ENCODE data around the gene USP40.

Gene USP40

DNA sequence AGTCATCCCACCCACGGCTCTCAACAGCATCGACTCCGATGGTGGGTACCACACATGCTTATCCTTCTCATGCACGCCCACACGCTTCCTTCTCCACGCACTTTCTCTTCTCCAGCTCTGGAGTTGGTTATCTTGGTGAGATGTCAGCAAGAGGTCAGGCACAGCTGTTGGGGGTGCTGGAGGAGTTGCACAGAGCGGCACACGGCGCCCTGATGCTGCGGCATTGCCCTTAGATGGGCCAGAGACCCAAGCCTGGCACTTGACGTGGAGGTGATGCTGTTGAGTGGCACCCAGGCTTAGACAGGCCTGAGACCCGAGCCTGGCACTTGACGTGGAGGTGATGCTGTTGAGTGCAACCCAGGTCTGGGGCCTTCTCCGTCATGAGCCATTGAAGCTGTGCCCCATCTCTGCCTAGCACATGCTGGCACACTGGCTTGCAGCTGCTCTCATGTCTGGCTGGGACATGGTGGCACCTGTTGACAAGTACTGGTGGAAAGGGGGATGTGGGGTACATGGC, 129.1 kb downstream of the USP40 start:
- no peaks in the 10 kb centered on the region for H3K9me3 ChIP-seq (replicated peaks; ENCODE audit: low read length)
- H3K27me3 ChIP-seq (ENCODE audit: control insufficient read depth, insufficient read depth, low read length) = no peaks in the 10 kb centered on the region
- peaks cover 16% of the 10 kb centered on the region for H3K36me3 ChIP-seq (ENCODE audit: insufficient read depth, low read length)
- H3K9ac ChIP-seq (ENCODE audit: low read depth, low read length) = no peak overlapping the region
- H3K4me1 ChIP-seq (ENCODE audit: control insufficient read depth, insufficient read depth, low read length) = no peaks in the 10 kb centered on the region
- H3K4me3 ChIP-seq (ENCODE audit: low read length) = no peak overlapping the region
- H3K4me2 ChIP-seq (ENCODE audit: low read length) = no peak overlapping the region

DNA sequence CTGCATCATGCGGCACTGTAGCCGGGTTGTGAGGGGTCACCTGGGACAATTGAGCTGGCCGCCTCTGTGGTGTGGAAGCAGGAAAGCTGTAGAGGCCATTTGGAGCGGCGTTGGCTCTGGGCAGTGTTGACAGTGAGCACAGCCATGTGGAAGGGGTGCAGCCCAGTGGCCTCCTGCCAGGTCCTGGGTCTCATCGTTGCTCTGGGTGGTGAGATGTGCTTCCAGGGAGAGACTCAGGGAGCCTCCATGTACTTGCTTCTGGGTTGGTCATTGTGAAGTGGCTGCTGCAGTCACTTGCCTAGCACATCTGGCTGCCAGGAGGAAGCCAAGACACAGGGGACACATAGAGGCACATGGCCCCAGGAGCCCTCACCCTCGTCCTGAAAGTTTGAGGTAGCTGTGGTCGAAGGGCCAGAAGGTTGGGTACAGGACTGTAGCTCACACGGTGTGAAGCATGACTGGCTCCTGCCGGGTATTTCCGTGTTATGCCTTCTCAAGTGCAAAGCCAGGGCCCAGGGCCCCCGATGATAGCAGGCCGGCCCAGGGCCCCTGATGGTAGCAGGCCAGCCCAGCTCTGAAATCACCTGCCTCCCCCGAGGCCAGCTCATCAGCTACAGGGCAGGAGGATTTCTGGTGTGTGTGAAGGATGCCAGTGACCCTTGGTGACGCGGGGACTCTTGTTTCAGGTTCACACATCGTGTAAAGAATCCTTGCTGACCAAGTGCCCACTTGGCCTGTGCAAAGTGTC, 129.7 kb downstream of the USP40 start:
- H3K9ac ChIP-seq (ENCODE audit: low read depth, low read length) = no peak overlapping the region

DNA sequence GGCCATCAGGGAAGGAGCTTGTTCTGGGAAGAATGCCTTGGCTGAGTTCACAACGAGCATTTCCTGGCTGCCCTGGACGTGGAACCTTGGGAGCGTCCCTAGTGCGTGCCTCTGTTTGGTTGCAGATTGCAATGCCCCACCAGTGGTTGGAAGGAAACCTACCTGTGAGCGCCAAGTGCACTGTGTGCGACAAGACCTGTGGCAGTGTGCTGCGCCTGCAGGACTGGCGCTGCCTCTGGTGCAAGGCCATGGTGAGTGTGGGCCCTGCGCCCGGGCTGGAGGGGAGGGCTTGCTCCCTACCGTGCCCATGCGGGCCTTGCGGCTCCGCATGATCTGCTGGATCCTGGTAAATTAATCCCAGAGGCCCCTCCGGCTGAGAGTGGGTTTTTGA, 130.4 kb downstream of the USP40 start:
- Histone ChIP-seq H3K27me3 (ENCODE audit: control insufficient read depth, insufficient read depth, low read length) (no peaks in the 10 kb centered on the region), H3K4me2 (ENCODE audit: low read length) (no peak overlapping the region), H3K36me3 (ENCODE audit: insufficient read depth, low read length) (peaks cover 16% of the 10 kb centered on the region), H3K4me3 (ENCODE audit: low read length) (no peak overlapping the region), H3K9me3 (replicated peaks; ENCODE audit: low read length) (no peaks in the 10 kb centered on the region), H3K9ac (ENCODE audit: low read depth, low read length) (no peak overlapping the region), H3K4me1 (ENCODE audit: control insufficient read depth, insufficient read depth, low read length) (no peaks in the 10 kb centered on the region)

More for the DNA sequence above, 129.7 kb downstream of the USP40 start:
- no peak overlapping the region for H3K4me2 ChIP-seq (ENCODE audit: low read length)
- H3K36me3 ChIP-seq (ENCODE audit: insufficient read depth, low read length) = peaks cover 16% of the 10 kb centered on the region
- no peaks in the 10 kb centered on the region for H3K4me1 ChIP-seq (ENCODE audit: control insufficient read depth, insufficient read depth, low read length)
- no peaks in the 10 kb centered on the region for H3K27me3 ChIP-seq (ENCODE audit: control insufficient read depth, insufficient read depth, low read length)
- no peak overlapping the region for H3K4me3 ChIP-seq (ENCODE audit: low read length)
- H3K9me3 ChIP-seq (replicated peaks; ENCODE audit: low read length) = no peaks in the 10 kb centered on the region

DNA sequence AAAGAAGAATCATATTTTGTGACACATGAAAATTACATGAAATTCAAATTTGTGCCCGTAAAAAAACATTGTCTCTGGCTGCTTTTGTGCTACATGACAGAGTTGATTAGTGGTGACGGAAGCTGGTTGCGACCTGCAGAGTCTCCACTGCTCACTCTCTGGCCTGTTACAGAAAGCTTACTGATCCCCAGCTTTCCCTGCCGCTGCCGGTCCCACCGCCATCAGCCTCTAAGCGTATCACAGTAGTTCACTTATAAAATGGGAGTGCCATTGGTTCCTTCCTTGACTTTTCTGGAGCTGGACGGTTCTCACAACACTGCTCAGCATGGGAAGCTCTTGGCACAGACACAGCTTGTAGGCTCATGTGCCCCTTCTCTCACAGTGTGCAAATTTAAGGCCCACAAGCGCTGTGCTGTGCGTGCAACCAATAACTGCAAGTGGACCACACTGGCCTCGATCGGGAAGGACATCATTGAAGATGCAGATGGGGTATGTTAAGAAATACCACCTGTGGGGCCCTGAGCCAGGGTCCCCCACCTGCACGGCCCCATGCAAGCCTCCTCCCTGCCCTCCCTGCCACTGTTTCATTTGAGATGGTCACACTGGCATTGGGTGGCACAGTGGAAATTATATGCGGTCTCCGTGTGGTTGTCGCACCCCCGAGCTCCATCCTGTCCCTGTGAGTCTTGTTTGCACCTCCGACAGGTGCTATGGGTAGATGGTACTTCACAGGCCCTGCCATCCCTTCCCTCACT, 131.0 kb downstream of the USP40 start:
- no peaks in the 10 kb centered on the region for H3K9me3 ChIP-seq (replicated peaks; ENCODE audit: low read length)
- H3K27me3 ChIP-seq (ENCODE audit: control insufficient read depth, insufficient read depth, low read length) = no peaks in the 10 kb centered on the region
- no peak overlapping the region for H3K4me3 ChIP-seq (ENCODE audit: low read length)
- H3K9ac ChIP-seq (ENCODE audit: low read depth, low read length) = no peak overlapping the region
- no peak overlapping the region for H3K4me2 ChIP-seq (ENCODE audit: low read length)
- peaks cover 16% of the 10 kb centered on the region for H3K36me3 ChIP-seq (ENCODE audit: insufficient read depth, low read length)
- H3K4me1 ChIP-seq (ENCODE audit: control insufficient read depth, insufficient read depth, low read length) = no peaks in the 10 kb centered on the region

DNA sequence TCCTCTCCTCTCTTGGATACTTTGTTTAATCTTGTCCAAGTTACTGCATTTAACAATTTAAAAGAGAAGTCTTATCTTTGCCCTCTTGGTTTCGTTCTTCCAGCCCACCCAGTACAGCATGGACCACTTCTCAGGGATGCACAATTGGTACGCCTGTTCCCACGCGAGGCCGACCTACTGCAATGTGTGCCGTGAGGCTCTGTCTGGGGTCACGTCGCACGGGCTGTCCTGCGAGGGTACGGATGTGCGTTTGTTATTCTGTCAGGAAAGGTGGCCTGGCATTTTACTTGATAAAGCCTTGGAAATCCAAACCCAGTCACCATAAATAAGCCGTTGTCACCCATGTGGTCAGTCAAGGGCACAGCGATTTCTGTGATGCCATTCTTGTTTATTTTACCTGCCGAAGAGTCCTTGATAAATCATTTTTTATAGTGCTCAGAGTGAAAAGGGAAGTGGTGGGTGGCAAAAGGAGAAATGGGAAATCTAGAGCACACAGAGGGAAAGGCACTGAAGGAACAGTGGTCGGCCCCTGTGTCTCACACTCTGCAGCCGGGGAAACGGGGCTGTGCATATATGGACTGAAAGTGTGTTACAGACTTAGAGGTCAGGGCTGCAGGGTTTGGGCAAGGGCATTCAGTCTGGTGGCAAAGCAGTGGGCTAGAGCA, 131.8 kb downstream of the USP40 start:
- Histone ChIP-seq H3K9ac (ENCODE audit: low read depth, low read length) (no peak overlapping the region), H3K4me1 (ENCODE audit: control insufficient read depth, insufficient read depth, low read length) (peaks cover 6% of the 10 kb centered on the region), H3K4me3 (ENCODE audit: low read length) (no peak overlapping the region), H3K9me3 (replicated peaks; ENCODE audit: low read length) (no peaks in the 10 kb centered on the region), H3K27me3 (ENCODE audit: control insufficient read depth, insufficient read depth, low read length) (no peaks in the 10 kb centered on the region), H3K36me3 (ENCODE audit: insufficient read depth, low read length) (peaks cover 16% of the 10 kb centered on the region), H3K4me2 (ENCODE audit: low read length) (no peak overlapping the region)

DNA sequence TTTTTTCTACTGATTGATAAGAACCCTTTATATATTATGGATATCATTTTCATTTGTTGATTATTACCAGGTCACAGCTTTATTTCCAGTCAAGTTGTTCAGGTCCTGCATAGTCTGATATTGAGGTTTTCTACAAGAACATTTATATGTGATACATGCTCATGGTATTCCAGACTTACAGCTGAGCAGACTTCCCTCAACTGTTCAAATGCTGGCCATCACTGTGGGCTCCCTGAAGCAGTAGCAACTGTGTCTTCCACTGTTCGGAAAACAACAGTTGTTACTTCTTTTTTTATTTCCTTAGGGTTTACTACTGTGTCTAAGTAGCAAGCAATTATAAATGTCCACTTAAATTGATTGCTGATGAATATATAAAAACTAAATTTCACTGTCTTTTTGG, 132.8 kb downstream of the USP40 start:
- H3K36me3 ChIP-seq (ENCODE audit: insufficient read depth, low read length) = peaks cover 16% of the 10 kb centered on the region
- H3K4me2 ChIP-seq (ENCODE audit: low read length) = no peak overlapping the region
- H3K4me3 ChIP-seq (ENCODE audit: low read length) = no peak overlapping the region
- no peaks in the 10 kb centered on the region for H3K27me3 ChIP-seq (ENCODE audit: control insufficient read depth, insufficient read depth, low read length)
- no peaks in the 10 kb centered on the region for H3K9me3 ChIP-seq (replicated peaks; ENCODE audit: low read length)
- H3K9ac ChIP-seq (ENCODE audit: low read depth, low read length) = no peak overlapping the region
- peaks cover 12% of the 10 kb centered on the region for H3K4me1 ChIP-seq (ENCODE audit: control insufficient read depth, insufficient read depth, low read length)

DNA sequence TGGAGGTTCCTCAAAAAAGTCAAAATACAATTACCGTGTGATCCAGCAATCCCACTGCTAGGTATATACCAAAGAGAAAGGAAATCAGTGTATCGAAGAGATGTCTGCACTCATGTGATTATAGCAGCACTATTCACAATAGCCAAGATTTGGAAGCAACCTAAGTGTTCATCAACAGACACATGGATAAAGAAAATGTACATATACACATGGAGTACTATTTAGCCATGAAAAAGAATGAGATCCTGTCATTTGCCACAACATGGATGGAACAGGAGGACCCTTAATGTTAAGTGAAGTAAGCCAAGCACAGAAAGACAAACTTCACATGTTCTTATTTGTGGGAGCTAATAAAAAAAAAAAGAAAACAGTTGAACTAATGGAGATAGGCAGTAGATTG, 133.6 kb downstream of the USP40 start:
- no peaks in the 10 kb centered on the region for H3K27me3 ChIP-seq (ENCODE audit: control insufficient read depth, insufficient read depth, low read length)
- H3K4me2 ChIP-seq (ENCODE audit: low read length) = no peak overlapping the region
- H3K9ac ChIP-seq (ENCODE audit: low read depth, low read length) = no peak overlapping the region
- H3K4me1 ChIP-seq (ENCODE audit: control insufficient read depth, insufficient read depth, low read length) = peaks cover 12% of the 10 kb centered on the region
- no peak overlapping the region for H3K4me3 ChIP-seq (ENCODE audit: low read length)
- peaks cover 13% of the 10 kb centered on the region for H3K36me3 ChIP-seq (ENCODE audit: insufficient read depth, low read length)
- no peaks in the 10 kb centered on the region for H3K9me3 ChIP-seq (replicated peaks; ENCODE audit: low read length)

DNA sequence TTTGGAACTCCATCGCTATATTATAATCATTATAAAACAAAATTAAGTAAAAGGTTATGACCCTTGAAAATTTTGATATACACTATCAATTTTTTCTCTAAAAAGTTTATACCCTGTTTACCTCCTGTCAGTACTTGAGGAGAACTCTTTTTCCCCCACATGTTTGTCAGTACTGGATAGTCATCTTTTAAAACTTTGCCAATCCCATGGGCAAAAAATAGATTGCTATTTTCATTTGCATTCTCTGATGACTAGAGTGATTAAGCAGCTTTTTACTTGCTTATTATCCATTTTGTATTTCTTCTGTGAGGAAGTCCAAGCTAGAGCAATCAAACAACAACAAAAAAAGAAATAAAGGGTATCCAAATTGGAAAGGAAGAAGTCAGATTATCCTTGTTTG, 135.9 kb downstream of the USP40 start:
- H3K4me2 ChIP-seq (ENCODE audit: low read length) = no peak overlapping the region
- no peak overlapping the region for H3K4me3 ChIP-seq (ENCODE audit: low read length)
- no peak overlapping the region for H3K9ac ChIP-seq (ENCODE audit: low read depth, low read length)
- no peaks in the 10 kb centered on the region for H3K36me3 ChIP-seq (ENCODE audit: insufficient read depth, low read length)
- peaks cover 10% of the 10 kb centered on the region for H3K9me3 ChIP-seq (replicated peaks; ENCODE audit: low read length)
- peaks cover 20% of the 10 kb centered on the region for H3K4me1 ChIP-seq (ENCODE audit: control insufficient read depth, insufficient read depth, low read length)
- no peaks in the 10 kb centered on the region for H3K27me3 ChIP-seq (ENCODE audit: control insufficient read depth, insufficient read depth, low read length)

DNA sequence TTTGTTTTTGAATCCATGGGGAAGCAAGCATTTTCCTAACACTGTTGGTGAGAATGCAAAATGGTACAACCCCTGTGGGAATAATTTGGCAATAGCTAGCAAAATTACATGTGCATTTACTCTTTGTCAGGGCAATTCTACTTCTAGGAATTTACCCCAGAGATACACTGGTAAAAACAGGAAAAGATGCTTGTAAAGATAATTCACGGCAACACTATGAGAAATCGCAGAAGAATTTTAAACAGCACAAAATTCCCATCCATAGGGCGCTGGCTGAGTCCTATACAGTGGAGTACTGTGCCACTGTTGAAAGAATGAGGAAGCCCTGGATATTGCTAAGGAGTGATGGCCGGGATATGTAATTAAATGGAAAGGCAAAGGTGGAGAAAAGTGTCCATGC, 136.5 kb downstream of the USP40 start:
- H3K36me3 ChIP-seq (ENCODE audit: insufficient read depth, low read length) = no peaks in the 10 kb centered on the region
- H3K9ac ChIP-seq (ENCODE audit: low read depth, low read length) = no peak overlapping the region
- H3K4me2 ChIP-seq (ENCODE audit: low read length) = no peak overlapping the region
- no peak overlapping the region for H3K4me3 ChIP-seq (ENCODE audit: low read length)
- H3K4me1 ChIP-seq (ENCODE audit: control insufficient read depth, insufficient read depth, low read length) = peaks cover 20% of the 10 kb centered on the region
- peaks cover 10% of the 10 kb centered on the region for H3K9me3 ChIP-seq (replicated peaks; ENCODE audit: low read length)
- no peaks in the 10 kb centered on the region for H3K27me3 ChIP-seq (ENCODE audit: control insufficient read depth, insufficient read depth, low read length)

DNA sequence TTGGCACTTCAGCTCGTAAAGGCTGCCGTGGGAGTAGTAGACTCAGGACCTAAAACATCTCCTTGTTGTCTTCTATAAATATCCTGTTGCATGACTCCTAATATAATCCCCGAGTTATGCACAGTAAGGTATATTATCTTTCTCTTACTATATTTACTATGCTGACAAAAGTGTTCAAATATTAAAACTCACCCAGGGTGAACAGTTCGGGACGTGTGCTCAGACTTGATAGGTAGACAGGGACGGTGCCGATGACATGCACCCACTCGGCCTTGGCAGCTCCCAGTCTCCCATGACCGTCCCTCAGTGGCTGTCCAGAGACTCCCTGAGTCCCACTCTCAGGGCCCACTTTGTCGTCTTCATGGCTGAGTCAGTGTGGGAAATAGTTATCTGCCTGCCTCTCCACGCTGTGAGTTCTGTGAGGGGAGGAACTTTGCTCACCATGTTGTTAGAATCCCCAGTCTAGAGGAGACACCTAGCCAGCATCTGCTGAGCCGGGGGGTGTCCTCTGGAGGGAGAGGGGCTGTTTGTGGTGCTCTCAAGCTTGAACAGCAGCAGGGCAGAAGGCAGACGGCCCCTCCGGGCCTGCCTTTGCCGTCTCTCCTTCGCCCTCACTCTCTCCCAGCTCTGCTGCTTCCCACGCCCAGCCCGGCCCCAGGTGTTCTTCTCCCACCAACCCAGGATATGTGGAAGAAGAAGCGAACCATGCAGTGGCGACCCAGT, 137.2 kb downstream of the USP40 start:
- Histone ChIP-seq H3K4me1 (ENCODE audit: control insufficient read depth, insufficient read depth, low read length) (peaks cover 26% of the 10 kb centered on the region), H3K4me2 (ENCODE audit: low read length) (no peak overlapping the region), H3K36me3 (ENCODE audit: insufficient read depth, low read length) (no peaks in the 10 kb centered on the region), H3K4me3 (ENCODE audit: low read length) (no peak overlapping the region), H3K27me3 (ENCODE audit: control insufficient read depth, insufficient read depth, low read length) (no peaks in the 10 kb centered on the region), H3K9ac (ENCODE audit: low read depth, low read length) (no peak overlapping the region), H3K9me3 (replicated peaks; ENCODE audit: low read length) (peaks cover 10% of the 10 kb centered on the region)

DNA sequence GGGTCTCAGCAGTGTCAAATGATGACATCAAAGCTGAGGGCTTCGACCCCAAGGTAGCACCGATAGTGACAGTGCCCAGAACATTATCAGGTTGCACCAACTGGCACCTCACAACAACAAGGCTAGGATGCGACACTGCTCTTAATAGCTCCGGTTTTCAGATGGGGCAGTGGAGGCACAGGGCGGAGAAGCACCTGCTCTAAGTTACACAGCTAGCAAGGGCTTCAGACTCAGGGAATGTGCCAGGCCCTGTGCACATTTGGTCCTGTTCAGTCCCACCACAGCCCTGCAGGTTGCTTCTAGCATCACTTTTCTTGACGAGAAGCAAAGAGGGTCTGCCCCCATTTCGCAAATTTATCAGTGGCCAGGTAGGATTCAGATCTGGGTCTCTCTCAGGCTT, 138.1 kb downstream of the USP40 start:
- no peaks in the 10 kb centered on the region for H3K36me3 ChIP-seq (ENCODE audit: insufficient read depth, low read length)
- no peaks in the 10 kb centered on the region for H3K27me3 ChIP-seq (ENCODE audit: control insufficient read depth, insufficient read depth, low read length)
- no peak overlapping the region for H3K9ac ChIP-seq (ENCODE audit: low read depth, low read length)
- H3K4me2 ChIP-seq (ENCODE audit: low read length) = no peak overlapping the region
- peaks cover 10% of the 10 kb centered on the region for H3K9me3 ChIP-seq (replicated peaks; ENCODE audit: low read length)
- no peak overlapping the region for H3K4me3 ChIP-seq (ENCODE audit: low read length)
- peaks cover 30% of the 10 kb centered on the region for H3K4me1 ChIP-seq (ENCODE audit: control insufficient read depth, insufficient read depth, low read length)

Measured in skeletal muscle satellite cell (primary cell).